Measurements from ENCODE around the gene MRGPRE.

- TF ChIP-seq EP300 (IDR thresholded peaks at IDR 0.05; ENCODE audit: borderline replicate concordance) (no peak), FOXM1 (IDR thresholded peaks at IDR 0.05; ENCODE audit: borderline replicate concordance, low read depth) (no peak), ZBTB7A (IDR thresholded peaks at IDR 0.05; ENCODE audit: low read depth) (no peak), TAF1 (IDR thresholded peaks at IDR 0.05; ENCODE audit: low read depth) (no peak), TEAD4 (IDR thresholded peaks at IDR 0.05) (no peak), CREB1 (IDR thresholded peaks at IDR 0.05; ENCODE audit: low read depth) (no peak), EGR1 (IDR thresholded peaks at IDR 0.05) (no peak), TCF12 (IDR thresholded peaks at IDR 0.05; ENCODE audit: low read depth) (no peak)
- TF ChIP-seq, protein P1, sequence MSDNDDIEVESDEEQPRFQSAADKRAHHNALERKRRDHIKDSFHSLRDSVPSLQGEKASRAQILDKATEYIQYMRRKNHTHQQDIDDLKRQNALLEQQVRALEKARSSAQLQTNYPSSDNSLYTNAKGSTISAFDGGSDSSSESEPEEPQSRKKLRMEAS (IDR thresholded peaks at IDR 0.05): no peak
Measured at GRCh38 chr11:3214420-3214699, 17.9 kb downstream of the MRGPRE start.
